Right renal cortex interstitium (tissue), 3 donors: ENCODE results near the gene ILK. TPM values are rescaled to one million over a fixed set of nuclear protein-coding genes. Genes with fewer than 3 reads are reported as not detected.

Experiments
- DNase-seq, 3 donors: peaks; one replicate each; pipeline ENCODE4 v3.0.0-alpha.2; 2013; ENCODE audit warnings: low read depth in 3 of 3, low spot score in 2 of 3
- polyA plus RNA-seq, 3 donors: library from polyadenylated mRNA; unstranded; fragments of 120-200 nt; gene quantifications; one replicate each; pipeline ENCODE4 v1.2.1, GENCODE V29; 2013; ENCODE audit not compliant: insufficient read length in 3 of 3

Gene ILK
- polyA plus RNA-seq, 3 donors: 144 to 167 (median 159) TPM

DNA sequence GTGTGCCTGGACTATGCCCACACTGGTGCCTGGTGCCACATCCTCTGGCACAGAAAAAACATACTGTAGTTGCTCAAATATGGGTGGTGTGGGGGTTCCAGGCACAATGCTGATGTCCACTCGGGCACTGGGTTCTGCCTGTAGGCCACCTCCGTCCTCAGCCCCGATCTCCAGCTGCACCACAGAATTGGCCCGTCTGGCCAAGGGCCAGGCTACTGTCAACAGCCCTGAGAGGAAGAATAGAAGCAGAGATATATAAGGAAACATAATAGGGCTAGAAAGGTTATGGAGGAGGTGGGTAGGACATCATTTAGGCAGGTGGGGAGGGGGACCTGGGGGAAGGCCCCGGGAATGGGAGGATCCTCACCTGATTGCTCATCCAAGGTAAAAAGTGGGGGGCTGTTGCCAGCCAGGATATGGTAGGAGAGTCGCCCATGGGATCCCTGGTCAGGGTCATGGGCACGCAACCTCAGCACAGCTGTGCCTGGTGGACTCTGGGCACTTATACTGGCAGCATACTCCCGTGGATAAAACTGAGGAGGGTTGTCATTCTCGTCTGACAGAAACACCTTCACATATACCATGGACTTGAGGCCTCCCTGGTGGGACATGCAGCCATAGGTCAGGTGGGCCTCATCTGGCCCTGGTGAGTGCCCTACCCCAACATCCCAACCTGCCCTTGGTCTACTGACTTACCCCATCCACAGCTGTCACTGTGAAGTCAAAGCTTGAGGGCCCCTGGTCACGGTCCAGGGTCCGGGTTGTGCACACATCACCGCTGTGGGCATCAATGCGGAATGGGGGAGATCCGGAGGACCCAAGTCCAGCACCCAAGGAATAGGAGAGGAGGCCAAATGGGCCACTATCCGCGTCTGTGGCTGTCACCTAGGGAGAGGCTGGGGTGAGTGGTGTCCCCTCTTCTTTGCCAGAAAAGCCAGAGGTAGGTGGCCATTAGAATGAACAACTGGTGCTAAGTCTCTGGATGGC lies 30.1 kb downstream of the ILK start:
- DNase-seq: no peak

DNA sequence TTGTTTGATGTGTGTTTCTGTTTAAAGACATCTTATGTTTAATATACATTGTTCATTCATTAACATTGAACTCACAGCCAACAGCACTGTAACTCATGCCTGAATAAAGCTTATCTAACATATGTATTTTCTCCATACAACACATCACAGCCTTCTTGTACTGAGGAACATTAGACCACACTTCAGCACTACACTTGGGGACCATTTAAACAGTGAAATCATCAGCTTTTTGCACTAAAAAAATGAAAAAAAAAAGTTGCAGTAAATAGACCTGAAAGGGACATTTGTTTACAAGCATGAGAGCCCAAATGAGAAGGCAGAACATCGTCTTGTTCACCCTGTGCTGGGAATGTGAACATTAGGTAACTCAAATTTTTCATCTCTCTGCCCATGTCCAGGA lies 31.0 kb downstream of the ILK start:
- no peak for DNase-seq

- no peak for DNase-seq
Observed at GRCh38 chr11:6635082-6635932, 31.7 kb downstream of the ILK start.

DNA sequence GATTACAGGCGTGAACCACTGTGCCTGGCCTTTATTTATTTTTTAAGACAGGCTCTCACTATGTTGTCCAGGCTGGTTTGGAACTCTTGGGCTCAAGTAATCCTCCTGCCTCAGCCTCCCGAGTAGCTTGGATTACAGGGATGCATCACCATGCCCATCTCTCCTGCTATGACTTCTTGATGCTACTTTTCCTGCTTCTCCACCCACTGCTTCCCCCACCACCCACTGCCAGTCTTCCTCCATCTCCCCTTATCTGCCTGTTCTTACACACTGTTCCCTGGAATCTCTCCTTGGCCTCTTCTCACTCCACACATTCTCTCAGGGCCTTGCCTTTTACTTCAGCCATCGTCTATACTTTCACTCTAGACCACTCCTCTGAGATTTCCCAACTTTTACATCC lies 32.9 kb downstream of the ILK start:
- no peak for DNase-seq

DNA sequence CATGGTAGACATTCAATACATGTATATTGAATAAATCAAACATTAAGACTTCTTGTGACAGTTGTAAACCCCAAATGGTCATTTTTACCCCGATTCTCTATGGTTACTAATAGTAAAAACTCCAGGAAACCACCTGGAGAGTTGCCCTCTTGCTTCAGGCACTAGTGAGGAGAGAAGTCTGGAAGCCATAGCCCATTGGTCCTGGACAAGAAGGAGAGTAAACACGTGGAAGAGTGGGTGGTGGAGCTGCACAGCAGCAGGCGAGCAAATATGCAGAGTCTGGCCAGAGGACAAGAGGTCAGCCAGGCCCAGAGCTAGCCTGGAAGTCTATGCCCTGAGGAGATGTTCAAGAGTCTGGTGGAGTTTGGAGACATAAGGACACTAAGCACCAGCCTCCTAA lies 34.3 kb downstream of the ILK start:
- DNase-seq: no peak

GRCh38 chr11:6638429-6638828 lies 34.9 kb downstream of the ILK start:
- DNase-seq: no peak

GRCh38 chr11:6640036-6640984 lies 36.7 kb downstream of the ILK start:
- DNase-seq: no peak

DNA sequence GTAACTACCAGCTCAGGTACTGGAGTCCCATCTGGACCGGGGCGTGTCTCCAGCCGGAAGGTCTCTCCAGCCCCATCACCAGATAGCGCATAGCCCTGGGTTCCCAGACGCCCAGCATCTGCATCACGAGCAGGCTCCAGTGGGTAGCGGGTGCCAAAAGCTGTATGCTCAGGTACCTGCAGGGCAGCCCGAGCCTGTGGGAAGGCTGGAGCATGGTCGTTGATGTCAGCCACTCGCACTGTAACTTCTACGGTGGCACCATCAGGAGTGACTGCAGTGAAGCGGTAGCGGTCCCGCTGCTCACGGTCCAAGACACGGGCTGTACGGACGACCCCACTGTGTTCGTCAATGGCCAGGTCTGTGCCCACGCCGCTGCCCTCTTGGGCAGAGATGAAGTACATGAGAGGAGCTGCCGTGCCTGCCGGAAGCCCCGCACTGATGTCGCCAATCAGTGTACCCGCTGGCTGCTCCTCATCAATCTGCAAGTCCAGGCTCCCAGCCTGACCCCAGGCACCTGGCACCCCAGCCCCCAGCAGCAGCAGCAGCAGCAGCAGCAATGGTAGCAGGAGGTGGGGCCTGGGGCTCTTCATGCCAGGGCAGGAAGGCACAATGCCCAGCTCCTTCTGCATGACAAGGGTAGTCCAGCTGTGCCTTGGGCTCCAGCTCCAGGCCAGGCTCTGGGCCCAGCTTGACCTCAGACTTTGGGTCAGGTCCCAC lies 37.6 kb downstream of the ILK start:
- DNase-seq: no peak

DNA sequence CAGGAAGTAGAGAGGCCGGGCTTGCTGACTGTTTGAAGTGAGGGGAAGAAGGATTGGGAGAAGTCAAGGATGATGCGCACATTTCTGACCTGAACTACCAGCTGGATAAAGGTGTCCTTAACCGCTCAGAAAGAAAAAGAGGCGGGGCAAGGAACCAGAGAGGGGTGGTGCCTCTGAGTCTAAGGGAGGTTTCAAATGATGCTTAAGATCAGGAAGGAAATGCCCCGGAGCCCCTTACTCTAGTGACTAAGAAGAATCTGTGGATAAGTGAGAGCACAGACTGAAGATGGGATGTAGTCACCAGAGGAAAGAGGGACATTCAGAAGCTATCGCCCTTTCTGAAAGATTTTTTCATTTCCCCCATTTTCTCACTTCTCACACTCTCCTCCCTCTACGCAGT lies 39.4 kb downstream of the ILK start:
- no peak for DNase-seq

DNA sequence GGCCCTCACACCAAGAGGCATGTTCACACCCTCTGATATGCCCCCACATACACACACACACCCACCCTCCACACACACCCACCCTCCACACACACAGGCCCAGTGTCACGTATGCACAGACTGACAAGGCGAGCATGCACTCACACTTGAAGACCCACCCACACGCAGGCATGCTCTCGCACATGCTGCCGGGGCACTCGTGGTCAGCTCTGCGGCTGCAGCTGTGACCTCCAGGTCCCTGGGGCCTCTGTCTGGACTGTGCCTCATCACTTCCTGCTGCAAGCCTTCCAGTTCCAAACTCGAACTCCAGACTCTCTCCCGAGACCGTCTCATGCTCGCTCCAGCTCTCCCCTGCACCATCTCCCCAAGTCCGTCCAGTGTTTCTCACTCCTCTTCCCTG lies 42.5 kb downstream of the ILK start:
- no peak for DNase-seq

DNA sequence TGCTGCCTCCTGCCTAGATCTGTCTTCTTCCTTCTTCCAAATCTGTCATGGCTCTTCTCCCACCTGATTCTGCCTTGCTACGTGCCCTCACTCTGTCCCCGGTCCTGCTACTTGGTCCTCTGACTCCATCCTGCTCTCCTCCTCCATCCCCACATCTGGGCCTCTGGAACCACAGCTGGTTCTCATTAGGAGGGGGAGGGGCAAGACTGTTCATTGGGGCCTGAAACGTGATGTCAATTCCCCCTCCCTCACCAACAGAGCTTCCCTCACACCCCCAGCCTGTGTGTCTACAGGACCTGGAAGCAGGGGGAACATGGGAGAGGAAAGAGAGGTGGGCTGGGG lies 43.0 kb downstream of the ILK start:
- DNase-seq: peak in 1 of 3 donors; percentile 63

- DNase-seq: no peak
Observed at GRCh38 chr11:6646918-6647679, 43.5 kb downstream of the ILK start.

DNA sequence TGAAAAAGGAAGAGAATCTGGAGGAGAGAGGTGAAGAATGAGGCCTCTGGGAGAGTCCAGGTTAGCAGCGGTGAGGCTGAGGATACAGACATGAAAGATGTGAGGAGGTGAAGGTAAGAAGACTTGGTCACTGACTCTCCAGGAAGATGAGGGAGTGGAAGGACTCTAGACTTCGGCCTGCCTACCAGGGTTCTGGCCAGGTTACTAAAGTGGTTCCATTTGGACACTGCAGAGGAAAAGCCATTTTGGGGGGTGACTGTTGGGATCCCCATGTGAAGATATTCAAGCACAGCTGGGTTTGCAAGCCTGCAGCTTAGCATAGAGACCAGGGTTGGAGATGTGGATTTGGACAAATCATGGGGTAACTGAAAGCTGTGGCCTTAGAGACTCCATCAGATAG lies 44.3 kb downstream of the ILK start:
- no peak for DNase-seq

DNA sequence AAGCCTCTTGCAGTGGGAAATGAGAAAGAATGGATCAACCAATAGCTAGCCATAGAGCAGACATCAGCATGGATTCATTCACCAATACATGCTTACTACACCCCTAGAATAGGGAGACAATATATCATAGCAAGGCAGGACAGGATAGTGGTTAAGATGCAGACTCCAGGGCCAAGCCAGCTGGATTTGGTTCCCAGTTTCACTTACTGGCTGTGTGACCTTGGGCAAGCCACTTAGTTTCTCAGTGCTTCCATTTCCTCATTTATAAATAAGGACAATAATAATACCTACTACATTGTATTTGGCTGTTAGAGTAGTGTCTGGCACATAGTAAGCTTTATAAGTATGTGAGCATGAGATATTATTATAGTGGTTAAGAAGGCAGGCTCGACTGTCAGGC lies 44.9 kb downstream of the ILK start:
- DNase-seq: no peak

GRCh38 chr11:6650104-6650503 lies 46.5 kb downstream of the ILK start:
- DNase-seq: no peak

- DNase-seq: no peak
Observed at GRCh38 chr11:6650980-6651379, 47.4 kb downstream of the ILK start.

GRCh38 chr11:6652182-6652581 lies 48.6 kb downstream of the ILK start:
- no peak for DNase-seq

- no peak for DNase-seq
Observed at GRCh38 chr11:6653097-6653496, 49.5 kb downstream of the ILK start.

DNA sequence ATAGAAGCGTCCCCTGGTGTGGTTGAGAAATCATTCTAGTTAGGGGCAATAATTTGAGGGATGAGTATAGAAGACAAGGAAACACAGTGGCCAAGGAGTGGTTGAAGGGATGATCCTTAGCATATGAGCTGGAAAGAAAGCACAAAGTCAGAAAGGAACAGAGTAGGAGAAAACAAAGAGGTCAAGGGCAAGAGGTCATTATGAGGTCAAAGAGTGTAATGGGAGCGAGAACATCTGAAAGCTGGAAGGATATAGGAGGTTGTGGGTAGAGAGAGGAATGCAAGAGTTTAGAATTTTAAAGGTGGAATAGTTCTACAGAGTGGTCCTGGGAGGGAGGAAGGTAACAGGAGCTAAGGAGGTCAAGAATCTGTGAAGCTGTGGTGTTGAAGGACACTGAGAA lies 50.1 kb downstream of the ILK start:
- no peak for DNase-seq
